Kidney epithelial cell (primary cell): ENCODE measurements around the gene ARHGDIG. TPM values are rescaled to one million over a fixed set of nuclear protein-coding genes. Genes with fewer than 3 reads are reported as not detected.

Source experiments
- DNase-seq: peaks from one replicate; pipeline ENCODE4 v3.0.0-alpha.2; 2010; ENCODE audit warnings: low read depth
- H3K27me3 ChIP-seq: 2 replicates; pipeline ENCODE4 v1.6.0; 2011; ENCODE audit warnings: low read length; ENCODE audit not compliant: control insufficient read depth, insufficient read depth
- H3K36me3 ChIP-seq: 2 replicates; pipeline ENCODE4 v1.5.1; 2011; ENCODE audit warnings: low read length; ENCODE audit not compliant: control insufficient read depth, insufficient read depth
- H3K4me3 ChIP-seq: 2 replicates; pipeline ENCODE4 v1.5.1; 2011; ENCODE audit warnings: low read depth, mild to moderate bottlenecking, control low read depth, low read length
- CTCF ChIP-seq: IDR thresholded peaks from 2 replicates; pipeline ENCODE4 v1.5.1; 2011; ENCODE audit warnings: mild to moderate bottlenecking, moderate library complexity, low read length, control low read depth, inconsistent platforms; ENCODE audit not compliant: insufficient read depth, poor library complexity, severe bottlenecking
- total RNA-seq: library from RNA; depleted of rRNA; stranded (reverse); fragments of >200 nt; gene quantifications from 2 replicates; pipeline ENCODE4 v1.2.3, GENCODE V29; 2015

ARHGDIG gene
- total RNA-seq, 1 donor from 2014 or later = 0.96 TPM

- Histone ChIP-seq H3K27me3 (no peaks in the 10 kb centered on the region), H3K4me3 (no peak overlapping the region), H3K36me3 (no peaks in the 10 kb centered on the region)
- TF ChIP-seq CTCF = no peak
- DNase-seq = no peak
Measured at GRCh38 chr16:293043-293775, 12.8 kb downstream of the ARHGDIG start.

GRCh38 chr16:296276-296675, 15.9 kb downstream of the ARHGDIG start:
- Histone ChIP-seq H3K36me3 (no peaks in the 10 kb centered on the region), H3K4me3 (no peak overlapping the region), H3K27me3 (no peaks in the 10 kb centered on the region)
- DNase-seq = no peak
- no peak for TF ChIP-seq CTCF

- no peak for DNase-seq
- TF ChIP-seq CTCF = no peak
- H3K36me3 ChIP-seq = no peaks in the 10 kb centered on the region
- no peak overlapping the region for H3K4me3 ChIP-seq
- no peaks in the 10 kb centered on the region for H3K27me3 ChIP-seq
Measured at GRCh38 chr16:296806-297510, 16.6 kb downstream of the ARHGDIG start.

- no peak for TF ChIP-seq CTCF
- Histone ChIP-seq H3K36me3 (no peaks in the 10 kb centered on the region), H3K27me3 (no peaks in the 10 kb centered on the region), H3K4me3 (no peak overlapping the region)
- no peak for DNase-seq
Measured at GRCh38 chr16:297832-298231, 17.4 kb downstream of the ARHGDIG start.

- TF ChIP-seq CTCF = no peak
- DNase-seq = no peak
- no peaks in the 10 kb centered on the region for H3K27me3 ChIP-seq
- H3K4me3 ChIP-seq = no peak overlapping the region
- no peaks in the 10 kb centered on the region for H3K36me3 ChIP-seq
Measured at GRCh38 chr16:301235-301634, 20.8 kb downstream of the ARHGDIG start.

GRCh38 chr16:301950-302349, 21.6 kb downstream of the ARHGDIG start:
- H3K4me3 ChIP-seq = no peak overlapping the region
- H3K36me3 ChIP-seq = no peaks in the 10 kb centered on the region
- no peaks in the 10 kb centered on the region for H3K27me3 ChIP-seq
- DNase-seq = no peak
- no peak for TF ChIP-seq CTCF
